IMR-90 (cell line): ENCODE results near the gene DENND1B.

Source experiments
- BHLHE40 ChIP-seq: fragments of 150-350 bp; IDR thresholded peaks from 2 replicates; pipeline ENCODE4 v1.6.1; 2016; ENCODE audit warnings: mild to moderate bottlenecking, low read depth, low read length
- CEBPB ChIP-seq: IDR thresholded peaks from 2 replicates; pipeline ENCODE4 v1.6.1; 2012; ENCODE audit warnings: low read depth, low read length, improper control_type of control experiment
- CTCF ChIP-seq: conservative IDR thresholded peaks from 2 replicates; pipeline ENCODE4 v1.5.1; 2012; ENCODE audit warnings: mild to moderate bottlenecking, low read depth, low read length, improper control_type of control experiment
- ELK1 ChIP-seq: fragments of 150-350 bp; IDR thresholded peaks from 2 replicates; pipeline ENCODE4 v1.6.1; 2016; ENCODE audit warnings: low read depth, mild to moderate bottlenecking, low read length, moderate library complexity, borderline replicate concordance
- NFE2L2 ChIP-seq: fragments of 150-350 bp; IDR thresholded peaks from 2 replicates; pipeline ENCODE4 v1.6.1; 2016; ENCODE audit warnings: low read depth, mild to moderate bottlenecking, low read length
- POLR2A ChIP-seq: IDR thresholded peaks from 2 replicates; pipeline ENCODE4 v1.6.1; 2012; ENCODE audit warnings: mild to moderate bottlenecking, low read depth, low read length
- RAD21 ChIP-seq: IDR thresholded peaks from 2 replicates; pipeline ENCODE4 v1.6.1; 2012; ENCODE audit warnings: low read length, improper control_type of control experiment
- RCOR1 ChIP-seq: IDR thresholded peaks from 2 replicates; pipeline ENCODE4 v1.6.1; 2012; ENCODE audit warnings: mild to moderate bottlenecking, low read length, improper control_type of control experiment; ENCODE audit not compliant: insufficient replicate concordance
- RFX5 ChIP-seq: IDR thresholded peaks from 2 replicates; pipeline ENCODE4 v1.8.0; 2012; ENCODE audit warnings: low read depth, mild to moderate bottlenecking, low read length, moderate library complexity
- SMC3 ChIP-seq: fragments of 150-350 bp; IDR thresholded peaks from 2 replicates; pipeline ENCODE4 v1.6.1; 2016; ENCODE audit warnings: low read depth, mild to moderate bottlenecking, antibody characterized with exemption, low read length, moderate library complexity
- USF2 ChIP-seq: fragments of 150-350 bp; IDR thresholded peaks from 2 replicates; pipeline ENCODE4 v1.6.1; 2017; ENCODE audit warnings: mild to moderate bottlenecking, antibody characterized with exemption, low read length, low read depth

- TF ChIP-seq CTCF, result no peak
- no peak for TF ChIP-seq POLR2A
- TF ChIP-seq RAD21, result no peak
- TF ChIP-seq SMC3, result no peak
- TF ChIP-seq RFX5, result no peak
- no peak for TF ChIP-seq ELK1
- no peak for TF ChIP-seq CEBPB
- no peak for TF ChIP-seq RCOR1
- TF ChIP-seq USF2, result no peak
- TF ChIP-seq NFE2L2, result no peak
- TF ChIP-seq BHLHE40, result no peak
These were observed 31.4 kb upstream of the DENND1B start for GRCh38 chr1:197806718-197807117.
